Measurements from ENCODE around the gene GNA15.
"Not testable (repeated sequence)": the region's sequence is repeated elsewhere in the genome, so short reads cannot be mapped to it uniquely, and the experiment has no call there.

GNA15 gene

GRCh38 chr19:3148503-3148902, 12.7 kb downstream of the GNA15 start:
- DNase-seq (ENCODE audit: insufficient read length, low spot score) (no peak), FAIRE-seq (no peak)

GRCh38 chr19:3149089-3149488, 13.3 kb downstream of the GNA15 start:
- DNase-seq (ENCODE audit: insufficient read length, low spot score) (no peak), FAIRE-seq (peak; percentile 88)

- DNase-seq (ENCODE audit: insufficient read length, low spot score) (no peak), FAIRE-seq (no peak)
These were observed 14.0 kb downstream of the GNA15 start for GRCh38 chr19:3149526-3150505.

- no peak for DNase-seq (ENCODE audit: insufficient read length, low spot score)
- FAIRE-seq, result no peak
These were observed 15.0 kb downstream of the GNA15 start for GRCh38 chr19:3150739-3151329.

GRCh38 chr19:3151563-3152418, 16.0 kb downstream of the GNA15 start:
- no peak for DNase-seq (ENCODE audit: insufficient read length, low spot score)
- no peak for FAIRE-seq

GRCh38 chr19:3152419-3152780, 16.6 kb downstream of the GNA15 start:
- DNase-seq (ENCODE audit: insufficient read length, low spot score), result no peak
- FAIRE-seq, result no peak

GRCh38 chr19:3153286-3154230, 17.7 kb downstream of the GNA15 start:
- FAIRE-seq, result no peak
- DNase-seq (ENCODE audit: insufficient read length, low spot score), result no peak

- not testable (repeated sequence) for DNase-seq (ENCODE audit: insufficient read length, low spot score)
- FAIRE-seq, result peak; percentile 86
These were observed 18.6 kb downstream of the GNA15 start for GRCh38 chr19:3154447-3154846.

- DNase-seq (ENCODE audit: insufficient read length, low spot score), result peak; percentile 86
- no peak for FAIRE-seq
These were observed 19.3 kb downstream of the GNA15 start for GRCh38 chr19:3154957-3155736.

GRCh38 chr19:3157096-3157845, 21.4 kb downstream of the GNA15 start:
- DNase-seq (ENCODE audit: insufficient read length, low spot score) (no peak), FAIRE-seq (no peak)

GRCh38 chr19:3159565-3159964, 23.7 kb downstream of the GNA15 start:
- DNase-seq (ENCODE audit: insufficient read length, low spot score) (no peak), FAIRE-seq (no peak)

GRCh38 chr19:3160219-3160618, 24.4 kb downstream of the GNA15 start:
- no peak for FAIRE-seq

GRCh38 chr19:3161453-3161852, 25.6 kb downstream of the GNA15 start:
- FAIRE-seq, result no peak
- DNase-seq (ENCODE audit: insufficient read length, low spot score), result no peak

More at GRCh38 chr19:3160219-3160618, 24.4 kb downstream of the GNA15 start:
- no peak for DNase-seq (ENCODE audit: insufficient read length, low spot score)

GRCh38 chr19:3162418-3163229, 26.8 kb downstream of the GNA15 start:
- DNase-seq (ENCODE audit: insufficient read length, low spot score), result no peak

GRCh38 chr19:3163230-3163886, 27.5 kb downstream of the GNA15 start:
- DNase-seq (ENCODE audit: insufficient read length, low spot score) (peak; percentile 86), FAIRE-seq (no peak)

More at GRCh38 chr19:3162418-3163229, 26.8 kb downstream of the GNA15 start:
- FAIRE-seq, result no peak

GRCh38 chr19:3163943-3164342, 28.1 kb downstream of the GNA15 start:
- FAIRE-seq (no peak), DNase-seq (ENCODE audit: insufficient read length, low spot score) (no peak)

All from HTR-8/SVneo (cell line).